Measurements from ENCODE around the gene MRM2.
"Not testable (repeated sequence)": the region's sequence is repeated elsewhere in the genome, so short reads cannot be mapped to it uniquely, and the experiment has no call there.

MRM2 gene

GRCh38 chr7:2241580-2242540 is at the start of gene MRM2, which contains the start of gene NUDT1:
TSS of gene MRM2 (minus strand) at chr7:2242205. CDS start at chr7:2242169, 36 bp downstream.
TSS of gene NUDT1 (plus strand) at chr7:2242226. CDS start at chr7:2244575, 2,349 bp downstream.
- DNase-seq: peak; percentile 67 to 68

GRCh38 chr7:2290877-2291276 is 48.9 kb upstream of the MRM2 start:
- DNase-seq: no peak

GRCh38 chr7:2289621-2290020 is 47.6 kb upstream of the MRM2 start:
- DNase-seq: no peak

- DNase-seq: no peak
Measured at GRCh38 chr7:2289111-2289586, 47.1 kb upstream of the MRM2 start.

- peak in 1 of 2 donors; percentile 31 for DNase-seq
Measured at GRCh38 chr7:2288503-2288902, 46.5 kb upstream of the MRM2 start.

GRCh38 chr7:2287745-2288144 is 45.7 kb upstream of the MRM2 start:
- no peak for DNase-seq

- no peak for DNase-seq
Measured at GRCh38 chr7:2283074-2283473, 41.1 kb upstream of the MRM2 start.

- DNase-seq: no peak
Measured at GRCh38 chr7:2282185-2282751, 40.3 kb upstream of the MRM2 start.

- DNase-seq: no peak
Measured at GRCh38 chr7:2281541-2281940, 39.5 kb upstream of the MRM2 start.

GRCh38 chr7:2280424-2280823 is 38.4 kb upstream of the MRM2 start:
- no peak for DNase-seq

- DNase-seq: no peak
Measured at GRCh38 chr7:2279896-2280295, 37.9 kb upstream of the MRM2 start.

GRCh38 chr7:2278026-2278425 is 36.0 kb upstream of the MRM2 start:
- no peak for DNase-seq

- DNase-seq: no peak
Measured at GRCh38 chr7:2276107-2276506, 34.1 kb upstream of the MRM2 start.

GRCh38 chr7:2275101-2275500 is 33.1 kb upstream of the MRM2 start:
- no peak for DNase-seq

GRCh38 chr7:2274666-2275065 is 32.7 kb upstream of the MRM2 start:
- no peak for DNase-seq

- DNase-seq: no peak
Measured at GRCh38 chr7:2273866-2274265, 31.9 kb upstream of the MRM2 start.

- DNase-seq: no peak
Measured at GRCh38 chr7:2272031-2272430, 30.0 kb upstream of the MRM2 start.

GRCh38 chr7:2271273-2272026 is 29.4 kb upstream of the MRM2 start:
- DNase-seq: no peak

- no peak for DNase-seq
Measured at GRCh38 chr7:2270495-2270894, 28.5 kb upstream of the MRM2 start.

- no peak for DNase-seq
Measured at GRCh38 chr7:2269991-2270460, 28.0 kb upstream of the MRM2 start.

GRCh38 chr7:2269089-2269990 is 27.3 kb upstream of the MRM2 start:
- DNase-seq: not testable (repeated sequence)

- DNase-seq: no peak
Measured at GRCh38 chr7:2266911-2267310, 24.9 kb upstream of the MRM2 start.
